Measurements from ENCODE around the gene MINDY3.

Gene MINDY3

DNA sequence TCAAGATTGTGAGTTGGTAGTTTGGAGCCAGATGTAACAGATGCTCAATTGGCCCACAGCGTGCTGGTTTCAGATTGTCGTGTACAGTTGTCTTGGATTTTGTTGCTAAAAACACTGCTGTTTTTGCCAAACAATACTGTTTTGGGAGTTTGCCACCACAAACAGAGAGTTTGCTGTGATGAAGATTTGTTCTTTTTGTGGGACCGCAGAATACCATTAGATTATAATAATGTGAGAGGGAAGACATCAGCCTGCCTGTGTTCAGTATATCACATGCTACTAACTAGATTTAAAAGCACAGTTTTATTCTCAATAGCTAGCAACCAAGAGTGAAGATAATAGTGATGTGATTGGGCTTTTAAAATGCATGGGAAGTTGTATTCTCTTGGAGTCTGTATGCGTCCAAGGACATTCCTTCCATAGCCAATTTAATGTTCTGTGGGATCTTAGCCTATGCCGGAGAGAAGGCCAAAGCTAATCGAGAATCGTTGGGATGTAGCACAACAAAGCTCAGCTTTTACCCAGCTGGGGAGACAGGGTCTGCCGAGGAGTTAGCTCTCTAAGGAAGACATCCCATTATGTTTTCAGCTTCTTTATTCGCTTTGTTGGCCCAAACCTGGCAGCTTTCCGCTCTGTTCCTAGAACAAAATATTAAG, 121.9 kb downstream of the MINDY3 start:
- DNase-seq (ENCODE audit: low spot score), result no peak

DNA sequence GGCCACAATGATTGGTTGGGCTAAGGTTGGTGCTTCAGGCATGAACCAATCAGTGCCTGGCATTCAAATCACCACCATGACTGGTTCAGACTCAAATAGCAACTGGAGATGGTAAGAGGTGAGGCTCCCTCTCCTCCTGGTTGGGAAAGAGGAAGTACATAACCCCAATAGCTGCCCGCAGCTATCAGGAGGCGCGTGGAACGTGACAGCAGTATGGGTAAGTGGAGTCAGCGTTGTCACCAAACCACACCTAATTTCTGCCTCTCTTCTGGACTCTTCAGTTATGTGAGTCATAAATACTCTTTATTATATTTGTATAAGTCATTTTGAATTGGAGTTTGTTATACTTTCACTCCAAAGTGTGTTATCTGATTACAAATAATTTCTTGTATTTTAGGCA, 122.7 kb downstream of the MINDY3 start:
- no peak for DNase-seq (ENCODE audit: low spot score)

DNA sequence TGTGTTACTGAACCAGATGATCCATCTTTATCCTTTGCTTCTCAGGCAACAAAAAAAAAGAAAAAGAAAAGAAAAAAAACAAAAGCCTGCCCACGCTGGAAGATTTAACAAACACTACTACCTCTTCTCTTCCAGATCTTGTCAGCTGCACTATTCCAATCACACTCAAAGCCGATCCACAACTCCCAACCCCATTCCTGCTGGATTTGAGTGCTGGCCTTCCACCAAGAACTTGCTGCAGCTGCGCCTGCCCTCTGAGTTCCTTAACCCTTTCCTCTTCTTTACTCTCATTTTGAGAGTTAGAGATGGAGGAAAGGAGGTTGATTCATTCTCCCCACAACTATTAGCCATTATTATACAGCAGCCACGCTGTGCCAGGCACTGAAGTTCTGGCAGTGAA, 124.5 kb downstream of the MINDY3 start:
- no peak for DNase-seq (ENCODE audit: low spot score)

DNA sequence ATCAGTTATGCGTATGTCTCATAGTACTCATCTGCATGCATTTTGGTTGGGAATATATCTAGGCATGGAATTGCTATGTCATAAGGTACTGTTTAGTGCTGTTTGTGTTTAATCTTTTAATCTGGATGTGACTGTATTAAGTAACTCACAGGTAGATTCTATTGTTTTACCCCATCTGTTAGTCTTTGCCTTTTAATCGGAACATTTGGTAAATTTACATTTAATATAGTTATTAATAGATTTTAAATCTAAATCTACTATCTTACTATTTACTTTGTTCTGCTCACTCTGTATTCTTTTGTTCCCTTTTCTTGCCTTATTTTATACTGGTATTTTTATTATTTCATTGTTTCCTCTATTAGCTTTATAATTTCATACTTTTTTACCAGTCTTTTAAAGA, 130.0 kb downstream of the MINDY3 start:
- no peak for DNase-seq (ENCODE audit: low spot score)

DNA sequence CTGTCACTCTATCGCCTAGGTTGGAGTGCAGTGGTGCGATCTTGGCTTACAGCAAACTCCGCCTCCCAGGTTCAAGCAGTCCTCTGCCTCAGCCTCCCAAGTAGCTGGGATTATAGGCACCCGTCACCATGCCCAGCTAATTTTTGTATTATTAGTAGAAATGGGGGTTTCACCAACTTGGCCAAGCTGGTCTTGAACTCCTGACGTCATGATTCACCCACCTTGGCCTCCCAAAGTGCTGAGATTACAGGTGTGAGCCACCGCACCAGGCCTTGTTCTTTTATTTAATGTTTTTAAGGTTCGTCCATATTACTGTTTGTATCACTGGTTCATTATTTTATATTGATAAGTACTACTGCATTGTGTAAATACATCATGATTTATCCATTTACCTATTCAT, 130.4 kb downstream of the MINDY3 start:
- no peak for DNase-seq (ENCODE audit: low spot score)
